Neutrophil (primary cell): ENCODE measurements around the gene FURIN.
A peak's percentile ranks its signal among the peaks of the same experiment; 100 is the strongest.
"Not testable (repeated sequence)": the region's sequence is repeated elsewhere in the genome, so short reads cannot be mapped to it uniquely, and the experiment has no call there.

Experiments used
- H3K27ac ChIP-seq: fragments of 200-600 bp; sonication (generic); 2 replicates; pipeline ENCODE4 v1.5.1; 2016; ENCODE audit warnings: mild to moderate bottlenecking, moderate library complexity
- H3K27me3 ChIP-seq: fragments of 200-600 bp; sonication (generic); 2 replicates; pipeline ENCODE4 v1.6.0; 2016; ENCODE audit warnings: mild to moderate bottlenecking
- H3K36me3 ChIP-seq: fragments of 200-600 bp; sonication (generic); 2 replicates; pipeline ENCODE4 v1.5.1; 2017
- H3K4me1 ChIP-seq, 2 experiments: fragments of 200-600 bp in 1 of 2; sonication (generic) in 1 of 2; 1 replicate in 1 of 2; 2 replicates in 1 of 2; pipeline versions ENCODE4 v1.5.1 to v1.6.1; 2013 to 2016; ENCODE audit warnings: low read depth in 1 of 2, low read length in 1 of 2, mild to moderate bottlenecking in 1 of 2, moderate library complexity in 1 of 2; ENCODE audit not compliant: control insufficient read depth in 1 of 2, insufficient read depth in 1 of 2
- H3K4me3 ChIP-seq, 2 experiments: fragments of 200-600 bp in 1 of 2; sonication (generic) in 1 of 2; 1 replicate in 1 of 2; 2 replicates in 1 of 2; pipeline ENCODE4 v1.5.1; 2013 to 2016; ENCODE audit warnings: low read depth in 1 of 2, low read length in 1 of 2, mild to moderate bottlenecking in 1 of 2, moderate library complexity in 1 of 2
- H3K9me3 ChIP-seq: fragments of 200-600 bp; sonication (generic); 2 replicates; pipeline ENCODE4 v1.5.1; 2016
- CTCF ChIP-seq: fragments of 200-600 bp; sonication (generic); IDR thresholded peaks from 2 replicates; pipeline ENCODE4 v1.5.1; 2016; ENCODE audit warnings: antibody characterized with exemption

Gene FURIN

GRCh38 chr15:90871716-90872485 is 3.5 kb downstream of the FURIN start:
- no peak for TF ChIP-seq CTCF
- Histone ChIP-seq H3K27me3 (no peaks in the 10 kb centered on the region), H3K36me3 (peaks cover 19% of the 10 kb centered on the region), H3K27ac (peak overlapping the region; percentile 93), H3K9me3 (no peaks in the 10 kb centered on the region), H3K4me1 (peaks cover 46 to 51% of the 10 kb centered on the region in 2 experiments), H3K4me3 (peak overlapping the region; percentile 78 to 90)

GRCh38 chr15:90872486-90873184 is 4.2 kb downstream of the FURIN start:
- H3K4me3 ChIP-seq = peak overlapping the region; percentile 78 to 90
- no peaks in the 10 kb centered on the region for H3K27me3 ChIP-seq
- no peaks in the 10 kb centered on the region for H3K9me3 ChIP-seq
- no peak for TF ChIP-seq CTCF
- peaks cover 26% of the 10 kb centered on the region for H3K36me3 ChIP-seq
- H3K4me1 ChIP-seq = peaks cover 46 to 49% of the 10 kb centered on the region in 2 experiments
- H3K27ac ChIP-seq = peak overlapping the region; percentile 93

GRCh38 chr15:90873488-90873997 is 5.2 kb downstream of the FURIN start:
- no peak for TF ChIP-seq CTCF
- Histone ChIP-seq H3K4me3 (peak overlapping the region; percentile 78 to 90), H3K27me3 (no peaks in the 10 kb centered on the region), H3K27ac (peak overlapping the region; percentile 64), H3K4me1 (peaks cover 46 to 49% of the 10 kb centered on the region in 2 experiments), H3K36me3 (peaks cover 35% of the 10 kb centered on the region), H3K9me3 (no peaks in the 10 kb centered on the region)

GRCh38 chr15:90873998-90874605 is 5.7 kb downstream of the FURIN start:
- Histone ChIP-seq H3K27ac (peak overlapping the region; percentile 64), H3K4me3 (peak overlapping the region; percentile 78 to 90), H3K27me3 (no peaks in the 10 kb centered on the region), H3K9me3 (no peaks in the 10 kb centered on the region), H3K4me1 (peaks cover 44% of the 10 kb centered on the region in 2 experiments), H3K36me3 (peaks cover 41% of the 10 kb centered on the region)
- no peak for TF ChIP-seq CTCF

- H3K4me3 ChIP-seq, H3K9me3 ChIP-seq, H3K27me3 ChIP-seq, H3K27ac ChIP-seq: not testable (repeated sequence)
- H3K36me3 ChIP-seq = peaks cover 50% of the 10 kb centered on the region
- peaks cover 35% of the 10 kb centered on the region in 2 experiments for H3K4me1 ChIP-seq
Measured at GRCh38 chr15:90874986-90875385, 6.6 kb downstream of the FURIN start.
